ENCODE measurements around the gene SCMH1. TPM values are rescaled to one million over a fixed set of nuclear protein-coding genes. Genes with fewer than 3 reads are reported as not detected.

SCMH1 gene
- total and polyA plus RNA-seq, 4 donors: 6.6 to 12.8 (median 10.5) TPM

DNA sequence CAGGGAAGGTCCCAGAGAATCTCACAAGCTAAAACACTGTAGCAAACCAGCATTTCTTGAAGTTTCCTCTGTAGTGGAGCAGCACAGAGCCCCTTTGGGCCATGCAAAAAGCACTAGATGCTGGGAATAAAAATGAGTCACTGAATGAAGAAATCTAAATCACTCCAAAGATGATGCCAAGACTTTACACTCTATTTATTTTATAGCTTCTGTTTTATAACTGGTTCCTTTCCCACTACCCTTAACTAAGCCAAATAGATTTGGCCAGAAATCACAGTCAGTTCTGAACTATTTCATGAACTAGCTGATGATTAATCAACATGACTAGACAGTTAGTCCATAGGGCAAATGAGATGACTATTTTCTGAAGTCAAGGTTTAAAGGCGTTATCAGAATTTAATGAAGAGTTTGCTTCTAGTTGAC lies 89.5 kb downstream of the SCMH1 start:
- Histone ChIP-seq H3K9ac (ENCODE audit: low read depth in 1 of 2, low read length in 2 of 2) (peak overlapping the region; percentile 8 to 45), H3K4me3 (ENCODE audit: low read depth in 1 of 3, low read length in 3 of 3) (no peak overlapping the region), H3K27ac (ENCODE audit: low read depth in 1 of 2, low read length in 2 of 2) (peak overlapping the region; percentile 83 to 89), H3K9me3 (ENCODE audit: control insufficient read depth in 4 of 4, low read length in 3 of 4) (no peaks in the 10 kb centered on the region), H3K4me1 (ENCODE audit: control insufficient read depth in 4 of 4, insufficient read depth in 4 of 4, low read length in 3 of 4) (peaks cover 20 to 51% (median 25%) of the 10 kb centered on the region in 4 donors), H3K27me3 (ENCODE audit: control insufficient read depth in 4 of 4, insufficient read depth in 4 of 4, low read length in 3 of 4) (no peaks in the 10 kb centered on the region), H3K36me3 (ENCODE audit: control insufficient read depth in 4 of 4, insufficient read depth in 3 of 4, low read depth in 1 of 4, low read length in 3 of 4) (no peaks in the 10 kb centered on the region)
- TF ChIP-seq, protein P1, sequence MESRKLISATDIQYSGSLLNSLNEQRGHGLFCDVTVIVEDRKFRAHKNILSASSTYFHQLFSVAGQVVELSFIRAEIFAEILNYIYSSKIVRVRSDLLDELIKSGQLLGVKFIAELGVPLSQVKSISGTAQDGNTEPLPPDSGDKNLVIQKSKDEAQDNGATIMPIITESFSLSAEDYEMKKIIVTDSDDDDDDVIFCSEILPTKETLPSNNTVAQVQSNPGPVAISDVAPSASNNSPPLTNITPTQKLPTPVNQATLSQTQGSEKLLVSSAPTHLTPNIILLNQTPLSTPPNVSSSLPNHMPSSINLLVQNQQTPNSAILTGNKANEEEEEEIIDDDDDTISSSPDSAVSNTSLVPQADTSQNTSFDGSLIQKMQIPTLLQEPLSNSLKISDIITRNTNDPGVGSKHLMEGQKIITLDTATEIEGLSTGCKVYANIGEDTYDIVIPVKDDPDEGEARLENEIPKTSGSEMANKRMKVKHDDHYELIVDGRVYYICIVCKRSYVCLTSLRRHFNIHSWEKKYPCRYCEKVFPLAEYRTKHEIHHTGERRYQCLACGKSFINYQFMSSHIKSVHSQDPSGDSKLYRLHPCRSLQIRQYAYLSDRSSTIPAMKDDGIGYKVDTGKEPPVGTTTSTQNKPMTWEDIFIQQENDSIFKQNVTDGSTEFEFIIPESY (IDR thresholded peaks at IDR 0.05): peak; percentile 73
- TF ChIP-seq, protein P2, sequence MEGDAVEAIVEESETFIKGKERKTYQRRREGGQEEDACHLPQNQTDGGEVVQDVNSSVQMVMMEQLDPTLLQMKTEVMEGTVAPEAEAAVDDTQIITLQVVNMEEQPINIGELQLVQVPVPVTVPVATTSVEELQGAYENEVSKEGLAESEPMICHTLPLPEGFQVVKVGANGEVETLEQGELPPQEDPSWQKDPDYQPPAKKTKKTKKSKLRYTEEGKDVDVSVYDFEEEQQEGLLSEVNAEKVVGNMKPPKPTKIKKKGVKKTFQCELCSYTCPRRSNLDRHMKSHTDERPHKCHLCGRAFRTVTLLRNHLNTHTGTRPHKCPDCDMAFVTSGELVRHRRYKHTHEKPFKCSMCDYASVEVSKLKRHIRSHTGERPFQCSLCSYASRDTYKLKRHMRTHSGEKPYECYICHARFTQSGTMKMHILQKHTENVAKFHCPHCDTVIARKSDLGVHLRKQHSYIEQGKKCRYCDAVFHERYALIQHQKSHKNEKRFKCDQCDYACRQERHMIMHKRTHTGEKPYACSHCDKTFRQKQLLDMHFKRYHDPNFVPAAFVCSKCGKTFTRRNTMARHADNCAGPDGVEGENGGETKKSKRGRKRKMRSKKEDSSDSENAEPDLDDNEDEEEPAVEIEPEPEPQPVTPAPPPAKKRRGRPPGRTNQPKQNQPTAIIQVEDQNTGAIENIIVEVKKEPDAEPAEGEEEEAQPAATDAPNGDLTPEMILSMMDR (IDR thresholded peaks at IDR 0.05; ENCODE audit: low read depth, low read length, missing input control): peak; percentile 4
- TF ChIP-seq HNF4A (conservative IDR thresholded peaks at IDR 0.05) (peak; percentile 90 to 92), YY1 (IDR thresholded peaks at IDR 0.05) (peak; percentile 58), JUND (IDR thresholded peaks at IDR 0.05) (peak; percentile 99), FOXA2 (IDR thresholded peaks at IDR 0.05) (peak; percentile 61), RAD21 (IDR thresholded peaks at IDR 0.05) (peak; percentile 49 to 50), FOXA1 (IDR thresholded peaks at IDR 0.05) (peak; percentile 72), NR2F2 (IDR thresholded peaks at IDR 0.05) (peak; percentile 49), HNF4G (IDR thresholded peaks at IDR 0.05) (peak; percentile 39), TAF1 (conservative IDR thresholded peaks at IDR 0.05) (no peak), EGR1 (IDR thresholded peaks at IDR 0.05; ENCODE audit: low read depth in 2 of 2) (peak in 1 of 2 donors; percentile 19), RXRA (IDR thresholded peaks at IDR 0.05) (peak; percentile 80 to 86), GABPA (IDR thresholded peaks at IDR 0.05 in 1 of 2, conservative IDR thresholded peaks at IDR 0.05 in 1 of 2) (no peak), SP1 (IDR thresholded peaks at IDR 0.05) (peak; percentile 89)
- TF ChIP-seq, protein P3, sequence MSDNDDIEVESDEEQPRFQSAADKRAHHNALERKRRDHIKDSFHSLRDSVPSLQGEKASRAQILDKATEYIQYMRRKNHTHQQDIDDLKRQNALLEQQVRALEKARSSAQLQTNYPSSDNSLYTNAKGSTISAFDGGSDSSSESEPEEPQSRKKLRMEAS (IDR thresholded peaks at IDR 0.05): peak; percentile 59
- TF ChIP-seq, protein P4, sequence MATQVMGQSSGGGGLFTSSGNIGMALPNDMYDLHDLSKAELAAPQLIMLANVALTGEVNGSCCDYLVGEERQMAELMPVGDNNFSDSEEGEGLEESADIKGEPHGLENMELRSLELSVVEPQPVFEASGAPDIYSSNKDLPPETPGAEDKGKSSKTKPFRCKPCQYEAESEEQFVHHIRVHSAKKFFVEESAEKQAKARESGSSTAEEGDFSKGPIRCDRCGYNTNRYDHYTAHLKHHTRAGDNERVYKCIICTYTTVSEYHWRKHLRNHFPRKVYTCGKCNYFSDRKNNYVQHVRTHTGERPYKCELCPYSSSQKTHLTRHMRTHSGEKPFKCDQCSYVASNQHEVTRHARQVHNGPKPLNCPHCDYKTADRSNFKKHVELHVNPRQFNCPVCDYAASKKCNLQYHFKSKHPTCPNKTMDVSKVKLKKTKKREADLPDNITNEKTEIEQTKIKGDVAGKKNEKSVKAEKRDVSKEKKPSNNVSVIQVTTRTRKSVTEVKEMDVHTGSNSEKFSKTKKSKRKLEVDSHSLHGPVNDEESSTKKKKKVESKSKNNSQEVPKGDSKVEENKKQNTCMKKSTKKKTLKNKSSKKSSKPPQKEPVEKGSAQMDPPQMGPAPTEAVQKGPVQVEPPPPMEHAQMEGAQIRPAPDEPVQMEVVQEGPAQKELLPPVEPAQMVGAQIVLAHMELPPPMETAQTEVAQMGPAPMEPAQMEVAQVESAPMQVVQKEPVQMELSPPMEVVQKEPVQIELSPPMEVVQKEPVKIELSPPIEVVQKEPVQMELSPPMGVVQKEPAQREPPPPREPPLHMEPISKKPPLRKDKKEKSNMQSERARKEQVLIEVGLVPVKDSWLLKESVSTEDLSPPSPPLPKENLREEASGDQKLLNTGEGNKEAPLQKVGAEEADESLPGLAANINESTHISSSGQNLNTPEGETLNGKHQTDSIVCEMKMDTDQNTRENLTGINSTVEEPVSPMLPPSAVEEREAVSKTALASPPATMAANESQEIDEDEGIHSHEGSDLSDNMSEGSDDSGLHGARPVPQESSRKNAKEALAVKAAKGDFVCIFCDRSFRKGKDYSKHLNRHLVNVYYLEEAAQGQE (IDR thresholded peaks at IDR 0.05): no peak
- TF ChIP-seq, protein P5, sequence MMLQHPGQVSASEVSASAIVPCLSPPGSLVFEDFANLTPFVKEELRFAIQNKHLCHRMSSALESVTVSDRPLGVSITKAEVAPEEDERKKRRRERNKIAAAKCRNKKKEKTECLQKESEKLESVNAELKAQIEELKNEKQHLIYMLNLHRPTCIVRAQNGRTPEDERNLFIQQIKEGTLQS (IDR thresholded peaks at IDR 0.05): peak; percentile 98
- 28% methylated on average over 1 of the region's 1 CpG for WGBS
- no peak for DNase-seq (ENCODE audit: low spot score)
